HEK293T (cell line): ENCODE results near the gene BSPRY.

Source experiments
- FOXA1 ChIP-seq: fragments of 450-650 bp; IDR thresholded peaks from 2 replicates; pipeline ENCODE4 v1.6.1; 2016; ENCODE audit warnings: mild to moderate bottlenecking
- PKNOX1 ChIP-seq: fragments of 450-650 bp; IDR thresholded peaks from 2 replicates; pipeline ENCODE4 v1.6.1; 2016

GRCh38 chr9:113348437-113348836 is 904 bp upstream of the BSPRY start:
- TF ChIP-seq PKNOX1 = no peak
- TF ChIP-seq FOXA1 = no peak
